GM18907 (cell line): ENCODE data around the gene MALT1.
A peak's percentile ranks its signal among the peaks of the same experiment; 100 is the strongest.
"Not testable (repeated sequence)": the region's sequence is repeated elsewhere in the genome, so short reads cannot be mapped to it uniquely, and the experiment has no call there.

Experiments used
- ATAC-seq: cut with Tn5 transposase; IDR thresholded peaks from one replicate; pipeline ENCODE4 v1.9.1; 2021; ENCODE audit warnings: mild to moderate bottlenecking, moderate library complexity; ENCODE audit not compliant: unreplicated experiment

MALT1 gene

DNA sequence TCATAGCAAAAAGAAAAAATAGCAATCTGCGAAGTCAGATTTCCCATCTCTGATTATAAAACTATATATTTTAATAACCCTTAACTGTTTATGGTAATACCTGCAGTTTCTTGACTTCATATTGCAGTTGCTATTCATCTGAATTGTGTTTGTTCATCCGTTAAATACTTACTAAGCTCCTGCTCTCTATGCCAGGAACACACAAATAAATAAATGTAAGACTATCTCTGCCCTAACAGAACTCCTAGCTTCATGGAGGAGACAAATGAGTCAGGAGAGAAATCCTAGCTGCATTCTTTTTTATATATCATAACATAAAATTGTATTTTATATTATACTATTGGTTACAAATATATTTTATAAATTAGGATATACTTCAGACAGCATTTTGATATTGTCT lies 61.2 kb downstream of the MALT1 start:
- no peak for ATAC-seq

DNA sequence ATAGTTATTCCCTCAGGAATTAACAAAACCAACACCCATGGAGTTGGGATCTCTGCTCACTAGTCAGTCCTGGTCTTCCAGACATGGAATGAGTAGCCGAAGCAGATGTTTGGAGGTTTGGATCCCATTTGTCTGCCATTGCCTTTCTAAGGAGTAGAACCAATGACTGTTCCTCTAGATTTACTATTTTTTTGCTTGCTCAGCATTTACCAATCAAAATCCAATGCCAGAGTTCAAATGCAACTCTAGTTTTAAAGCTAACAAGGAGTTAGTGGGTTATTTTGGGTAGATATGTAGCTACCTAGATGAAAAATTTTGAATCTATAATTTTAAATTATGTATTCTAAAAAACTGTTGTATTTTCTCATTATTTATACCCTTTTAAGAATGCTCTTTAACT lies 62.6 kb downstream of the MALT1 start:
- no peak for ATAC-seq

DNA sequence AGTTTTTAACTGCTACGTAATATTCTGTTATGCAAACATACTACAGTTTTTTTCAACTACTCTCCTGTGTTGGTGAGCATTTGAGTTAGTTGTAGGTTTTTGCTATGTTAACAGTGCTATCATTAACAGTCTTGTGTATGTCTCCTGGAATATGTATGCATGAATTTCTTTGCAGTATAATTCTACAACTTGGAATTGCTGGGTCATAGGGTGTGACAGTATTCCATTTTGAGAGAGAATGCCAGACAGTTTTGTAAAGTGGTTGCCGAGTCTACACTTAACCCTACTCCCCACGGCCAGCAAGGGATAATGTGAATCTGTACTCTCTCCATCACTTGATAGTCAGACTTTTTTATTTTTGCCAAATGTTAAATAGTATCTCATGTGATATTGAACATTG lies 67.1 kb downstream of the MALT1 start:
- no peak for ATAC-seq

DNA sequence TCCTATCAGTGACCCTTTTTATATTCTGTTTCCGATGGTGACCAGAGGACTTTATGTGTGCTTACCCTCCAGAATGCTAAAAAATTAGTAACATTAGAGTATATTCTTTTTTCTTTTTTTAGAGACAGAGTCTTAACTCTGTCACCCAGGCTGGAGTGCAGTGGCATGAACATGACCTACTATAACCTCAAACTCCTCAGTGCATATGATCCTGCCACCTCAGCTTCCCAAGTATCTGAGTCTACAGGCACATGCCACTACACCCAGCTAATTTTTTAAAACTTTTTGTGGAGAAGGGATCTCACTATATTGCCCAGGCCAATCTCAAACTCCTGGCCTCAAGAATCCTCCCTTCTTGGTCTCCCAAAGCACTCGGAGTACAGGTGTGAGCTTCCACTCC lies 74.6 kb downstream of the MALT1 start:
- no peak for ATAC-seq

DNA sequence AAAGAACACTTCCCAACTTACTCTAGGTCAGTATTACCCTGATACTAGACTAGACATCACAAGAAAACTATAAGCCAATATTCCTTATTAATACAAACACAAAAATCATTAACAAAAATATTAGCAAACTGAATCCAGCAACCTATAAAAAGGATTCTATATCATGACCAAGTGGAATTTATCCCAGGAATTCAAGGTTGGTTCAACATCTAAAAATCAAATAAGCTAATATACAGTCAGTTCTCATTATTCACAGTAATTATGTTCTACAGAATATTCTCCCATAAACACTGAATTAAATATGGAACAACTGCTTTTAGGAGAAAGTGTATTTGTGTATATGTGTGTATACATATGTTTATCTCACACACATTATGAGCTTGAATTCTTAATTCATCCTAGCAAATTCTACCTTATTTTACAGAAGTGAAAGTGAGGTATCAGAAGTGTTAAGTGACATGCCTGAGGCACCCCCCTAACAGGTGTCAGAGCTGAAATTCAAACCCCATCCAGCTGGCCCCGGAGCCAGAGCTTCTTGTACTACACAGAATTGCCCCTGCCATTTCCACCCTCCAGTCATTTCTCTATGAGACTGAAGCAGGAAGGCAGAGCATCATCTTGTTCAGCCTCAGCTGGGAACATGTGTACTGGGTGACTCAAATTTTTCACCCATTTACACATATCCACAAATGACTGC lies 77.8 kb downstream of the MALT1 start:
- no peak for ATAC-seq

DNA sequence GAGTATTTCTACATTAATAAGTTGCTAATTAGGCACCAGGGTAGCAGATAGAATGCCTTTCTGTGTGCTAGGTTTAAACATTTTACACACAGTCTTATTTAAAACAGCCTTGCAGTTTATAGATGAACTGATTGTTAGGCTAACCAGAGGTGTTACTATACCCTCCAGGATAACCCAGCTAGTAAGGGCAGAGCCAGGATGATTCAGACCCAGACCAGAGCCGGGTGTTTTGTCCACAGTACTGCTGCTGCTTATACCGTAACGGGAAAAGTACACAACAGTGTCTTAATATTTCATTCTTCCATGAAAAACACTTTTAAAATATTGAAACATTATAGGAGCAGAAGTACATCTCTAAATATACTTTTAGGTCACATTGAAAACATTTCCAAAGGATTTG lies 82.7 kb downstream of the MALT1 start:
- no peak for ATAC-seq

DNA sequence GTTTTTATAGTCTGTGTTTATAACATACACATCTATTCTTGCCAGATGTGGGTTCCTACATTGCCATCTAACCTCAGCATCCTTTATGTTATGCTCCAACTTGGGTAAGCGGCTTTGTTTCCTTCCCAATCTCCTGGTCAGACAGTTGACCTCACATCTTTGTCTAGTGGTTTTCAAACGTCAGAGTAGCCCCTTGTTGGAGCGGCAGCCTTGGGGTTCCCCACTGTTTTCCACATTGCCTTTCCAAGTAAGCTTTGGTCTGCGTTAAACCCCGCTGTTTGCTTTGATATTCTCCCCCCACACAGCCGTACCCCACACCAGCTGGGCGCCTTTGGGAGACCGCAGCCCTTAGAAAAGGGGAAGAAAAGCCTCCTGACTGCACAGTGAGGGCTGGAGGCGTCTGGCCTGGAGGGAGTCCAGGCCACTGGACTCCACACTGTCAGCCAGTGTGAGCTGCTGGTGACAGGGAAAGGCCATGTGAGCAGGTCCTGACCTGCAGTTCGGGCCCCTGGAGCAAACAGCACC lies 83.3 kb downstream of the MALT1 start:
- ATAC-seq, result no peak

DNA sequence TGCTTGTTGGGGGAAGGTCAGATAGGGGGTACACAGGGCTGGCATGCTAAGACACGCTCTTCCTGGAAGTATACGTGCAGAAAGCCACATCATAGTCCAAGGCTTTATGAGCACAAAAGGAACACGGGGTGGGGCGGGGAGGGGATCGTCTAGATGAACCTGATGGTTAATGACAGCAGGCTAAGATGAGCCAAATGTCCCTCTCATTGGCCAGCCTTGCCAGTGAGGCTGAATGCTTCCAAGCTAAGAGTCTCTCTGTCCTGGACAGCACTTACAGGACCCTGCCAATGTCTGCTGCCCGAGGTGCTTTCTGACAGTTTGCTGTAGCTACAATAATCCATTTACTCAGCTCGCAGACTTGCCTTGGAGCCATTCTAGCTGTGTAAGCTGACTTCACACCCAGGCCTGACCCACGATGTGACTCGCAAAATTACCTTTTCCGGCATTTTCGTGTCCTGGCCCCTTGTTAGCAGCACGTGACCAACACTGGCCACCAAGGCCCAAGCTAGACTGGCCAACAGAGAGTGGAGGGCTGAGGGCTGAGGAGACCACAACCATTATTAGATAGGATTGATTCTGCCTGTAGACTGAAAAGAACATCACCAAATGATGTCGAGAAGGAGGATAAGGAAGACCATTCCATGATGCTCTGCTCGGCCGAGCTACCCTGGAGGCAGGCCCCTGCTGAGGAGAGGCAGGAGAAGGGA lies 84.2 kb downstream of the MALT1 start:
- ATAC-seq, result no peak

DNA sequence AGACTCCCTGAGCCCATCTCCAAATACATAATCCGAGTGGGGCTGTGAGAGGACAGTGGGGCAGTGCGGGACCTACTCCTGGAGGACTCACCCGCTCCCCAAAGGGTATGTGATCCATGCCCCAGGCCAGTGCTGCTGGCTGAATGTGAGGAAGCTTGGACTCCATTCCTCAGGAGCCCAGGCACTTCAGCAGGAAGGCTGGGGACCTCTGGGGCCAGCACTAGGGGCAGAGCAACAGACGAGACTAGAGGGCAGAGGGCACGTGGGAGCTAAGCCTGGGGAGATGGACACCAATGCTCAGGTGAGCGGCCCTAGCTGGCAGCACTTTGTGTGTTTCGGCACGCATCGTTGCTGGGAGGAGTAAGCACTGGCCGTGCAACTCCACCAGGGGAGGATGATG lies 84.9 kb downstream of the MALT1 start:
- ATAC-seq, result no peak

DNA sequence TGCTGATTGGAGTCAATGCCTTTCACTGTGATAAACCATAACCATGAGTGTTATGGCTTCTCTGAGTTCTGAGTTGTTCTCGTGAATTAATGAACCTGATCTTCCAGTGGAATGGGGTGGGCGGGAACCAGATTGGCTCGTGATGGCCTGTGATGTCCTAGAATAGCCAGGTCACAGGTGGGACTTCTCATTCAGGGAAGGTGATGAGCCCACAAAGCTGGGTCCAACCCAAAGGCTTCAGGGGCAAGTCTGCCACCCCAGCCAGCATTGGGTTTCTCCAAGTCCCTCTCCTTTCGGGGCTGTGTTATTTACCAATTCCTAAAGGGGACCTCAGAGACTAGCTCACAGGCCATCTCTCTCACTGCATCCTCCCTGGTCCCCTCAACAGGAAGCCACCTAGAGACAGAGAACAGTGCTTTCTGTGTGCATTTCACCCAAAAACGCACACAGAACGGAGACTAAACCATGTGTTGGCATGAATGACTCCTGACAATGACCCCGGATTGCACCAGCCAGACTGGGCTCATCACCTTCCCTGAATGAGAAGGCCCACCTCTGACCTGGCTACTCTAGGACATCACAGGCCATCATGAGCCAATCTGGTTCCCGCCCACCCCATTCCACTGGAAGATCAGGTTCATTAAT lies 85.5 kb downstream of the MALT1 start:
- no peak for ATAC-seq

DNA sequence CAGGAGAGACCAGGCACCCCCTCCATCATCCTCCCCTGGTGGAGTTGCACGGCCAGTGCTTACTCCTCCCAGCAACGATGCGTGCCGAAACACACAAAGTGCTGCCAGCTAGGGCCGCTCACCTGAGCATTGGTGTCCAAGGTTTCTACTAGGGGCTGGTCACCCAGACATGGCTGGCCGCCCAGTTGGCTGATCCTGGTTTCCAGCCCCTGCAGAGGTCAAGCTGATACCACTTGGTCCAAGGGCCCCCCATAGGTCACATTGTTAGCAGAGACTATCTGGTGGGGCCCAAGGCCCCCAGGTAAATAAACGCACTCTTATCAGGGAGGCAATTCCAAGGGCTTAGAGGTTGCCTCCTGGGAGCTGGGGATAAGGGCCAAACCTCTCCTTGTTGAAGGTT lies 86.1 kb downstream of the MALT1 start:
- not testable (repeated sequence) for ATAC-seq

DNA sequence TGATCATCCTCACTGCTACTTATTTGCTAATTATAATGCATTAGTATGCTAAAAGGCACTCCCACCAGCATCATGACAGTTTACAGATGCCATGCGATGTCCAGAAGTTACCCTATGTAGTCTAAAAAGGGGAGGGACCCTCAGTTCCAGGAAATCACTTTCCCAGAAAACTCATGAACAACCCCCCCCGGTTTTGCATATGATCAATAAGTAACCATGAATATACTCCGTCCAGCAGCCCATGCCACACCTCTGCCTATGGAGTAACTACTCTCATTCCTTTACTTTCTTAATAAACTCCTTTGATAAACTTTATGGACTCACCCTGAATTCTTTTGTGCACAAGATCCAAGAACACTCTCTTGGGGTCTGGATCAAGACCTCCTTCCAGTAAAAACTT lies 86.8 kb downstream of the MALT1 start:
- no peak for ATAC-seq

DNA sequence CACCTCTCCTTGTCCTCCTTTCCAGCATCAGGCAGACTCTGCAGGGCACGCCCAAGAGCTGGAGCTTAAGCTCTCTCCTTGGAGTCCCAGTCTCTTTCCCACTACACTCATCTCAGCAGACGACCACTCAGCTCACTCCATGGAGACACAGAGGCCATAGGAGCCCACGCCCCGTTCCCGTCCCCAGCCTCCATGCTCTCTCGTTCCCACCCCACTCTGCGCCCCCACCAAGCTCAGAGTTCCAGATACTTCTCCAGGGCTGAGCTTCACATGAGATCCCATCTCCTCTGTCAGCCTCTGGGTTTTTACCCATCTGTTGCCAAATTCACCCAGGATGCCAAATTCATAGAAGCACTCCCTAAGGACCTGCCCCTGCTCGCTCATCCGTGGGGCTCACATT lies 87.3 kb downstream of the MALT1 start:
- no peak for ATAC-seq

DNA sequence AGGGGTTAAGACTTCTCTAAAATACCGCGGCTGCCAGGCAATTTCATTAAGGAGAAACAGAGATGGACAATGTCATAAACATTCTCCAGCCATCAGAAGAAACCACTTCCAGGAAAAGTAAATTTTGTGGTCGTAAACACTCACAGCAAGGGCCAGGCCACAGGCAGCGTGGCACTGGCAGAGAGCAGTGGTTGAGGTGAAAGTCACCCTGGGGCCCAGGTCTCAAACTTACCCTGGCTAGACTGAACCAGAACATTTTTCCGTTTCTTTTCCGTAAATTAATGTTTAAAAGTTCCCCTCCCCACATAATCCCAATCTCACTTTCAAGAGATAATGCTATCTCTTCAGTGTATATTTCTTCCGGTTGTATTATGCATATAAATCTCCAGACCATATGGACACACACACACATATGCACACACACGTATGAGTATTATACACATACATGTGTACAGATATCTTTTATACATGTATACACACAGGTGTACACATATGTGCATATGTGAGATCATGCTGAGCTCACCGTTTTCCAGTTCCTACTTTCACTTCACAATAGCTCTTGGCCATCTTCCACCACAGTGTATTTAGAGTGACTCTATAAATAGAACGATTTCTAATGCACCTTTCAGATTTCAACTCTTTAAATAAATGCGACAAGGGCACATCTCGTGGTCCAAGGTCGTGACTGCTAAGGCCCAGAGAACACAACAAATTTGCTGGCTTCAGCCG lies 90.1 kb downstream of the MALT1 start:
- ATAC-seq, result peak; percentile 71

DNA sequence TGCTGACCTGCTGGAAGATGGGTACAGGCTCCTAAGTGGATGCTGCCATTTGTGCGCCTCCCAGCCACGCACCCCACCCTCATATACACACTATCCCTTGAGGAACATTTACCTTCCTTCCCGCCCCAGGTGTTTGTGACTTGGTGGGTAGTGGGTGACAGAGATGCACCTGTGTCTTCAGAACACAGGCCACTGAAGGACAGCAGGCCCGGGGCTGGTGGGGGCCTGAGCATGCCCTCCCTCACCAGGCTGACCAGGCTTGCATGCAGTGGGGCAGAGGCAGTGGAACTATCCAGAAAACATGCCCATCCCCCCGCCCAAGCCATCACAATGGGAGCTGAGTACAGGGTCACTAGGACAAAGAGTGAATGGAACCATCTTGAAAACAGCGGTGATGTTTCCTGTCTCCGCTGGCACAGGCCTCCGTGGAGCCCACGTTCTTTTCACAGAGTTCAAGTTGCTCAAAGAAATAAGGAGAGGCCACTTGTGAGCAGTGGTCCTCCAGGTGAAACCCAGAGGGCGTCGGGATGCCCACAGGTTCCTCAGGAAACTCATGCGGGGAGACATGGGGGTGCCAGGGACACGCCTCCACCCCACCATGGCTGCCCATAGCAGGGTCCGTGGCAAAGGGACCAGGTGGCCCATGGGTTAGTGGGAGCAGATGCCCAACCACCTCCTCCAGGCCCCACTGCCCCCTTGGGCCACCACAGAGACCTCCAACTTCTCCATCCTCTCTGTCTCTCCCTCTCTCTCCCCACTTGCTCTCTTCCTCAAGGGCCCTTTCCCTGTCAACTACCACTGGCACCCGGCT lies 90.9 kb downstream of the MALT1 start:
- no peak for ATAC-seq

DNA sequence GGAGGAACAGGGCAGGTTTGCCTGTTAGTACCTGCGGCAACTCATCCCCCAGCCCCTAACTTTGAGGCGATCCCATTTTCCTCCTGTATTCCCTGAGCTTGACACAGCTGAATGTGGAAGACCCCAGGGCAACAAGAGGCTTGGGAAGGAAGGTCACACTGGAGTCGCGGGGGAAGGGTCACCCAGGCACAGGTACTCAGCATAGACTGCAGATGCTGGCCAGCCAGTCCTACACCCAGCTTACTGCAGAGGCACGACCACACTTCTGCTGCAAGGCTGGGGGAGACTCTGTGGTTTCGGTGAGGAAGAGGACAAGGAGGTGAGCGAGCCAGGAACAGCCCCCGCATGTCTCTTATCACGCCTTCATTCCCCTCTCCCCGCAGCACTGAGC lies 91.5 kb downstream of the MALT1 start:
- ATAC-seq, result no peak

DNA sequence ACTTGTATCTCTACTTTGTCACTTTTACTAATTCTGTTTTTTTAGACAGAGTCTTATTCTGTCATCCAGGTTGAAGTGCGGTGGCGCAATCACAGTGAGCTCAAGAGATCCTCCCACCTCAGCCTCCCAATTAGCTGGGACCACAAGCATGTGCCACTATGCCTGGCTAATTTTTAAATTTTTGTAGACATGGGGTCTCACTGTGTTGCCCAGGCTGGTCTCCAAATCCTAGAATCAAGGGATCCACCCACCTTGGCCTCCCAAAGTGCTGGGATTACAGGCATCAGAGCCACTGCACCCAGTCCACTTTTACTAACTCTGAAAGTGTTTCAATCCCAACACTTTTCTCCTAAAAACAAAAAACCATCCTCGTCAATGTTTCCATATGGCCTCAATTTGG lies 94.9 kb downstream of the MALT1 start:
- ATAC-seq, result no peak

DNA sequence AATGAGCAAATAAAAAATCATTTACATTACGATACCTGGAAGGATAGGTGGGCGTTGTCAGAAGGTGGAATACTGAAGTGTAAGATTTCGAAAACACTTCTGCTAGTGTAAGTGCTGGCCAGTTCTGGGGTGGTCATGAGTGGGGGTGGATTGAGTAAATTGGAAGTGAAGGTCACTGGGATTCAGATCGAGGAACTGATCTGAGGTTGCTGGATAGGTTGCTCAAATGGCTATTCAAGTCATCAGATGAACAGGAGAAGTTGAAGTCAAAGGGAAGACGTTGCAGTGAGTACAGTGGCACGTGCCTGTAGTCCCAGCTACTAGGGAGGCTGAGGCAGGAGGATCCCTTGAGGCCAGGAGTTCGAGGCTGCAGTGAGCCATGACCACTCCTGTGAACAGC lies 95.7 kb downstream of the MALT1 start:
- ATAC-seq, result no peak

DNA sequence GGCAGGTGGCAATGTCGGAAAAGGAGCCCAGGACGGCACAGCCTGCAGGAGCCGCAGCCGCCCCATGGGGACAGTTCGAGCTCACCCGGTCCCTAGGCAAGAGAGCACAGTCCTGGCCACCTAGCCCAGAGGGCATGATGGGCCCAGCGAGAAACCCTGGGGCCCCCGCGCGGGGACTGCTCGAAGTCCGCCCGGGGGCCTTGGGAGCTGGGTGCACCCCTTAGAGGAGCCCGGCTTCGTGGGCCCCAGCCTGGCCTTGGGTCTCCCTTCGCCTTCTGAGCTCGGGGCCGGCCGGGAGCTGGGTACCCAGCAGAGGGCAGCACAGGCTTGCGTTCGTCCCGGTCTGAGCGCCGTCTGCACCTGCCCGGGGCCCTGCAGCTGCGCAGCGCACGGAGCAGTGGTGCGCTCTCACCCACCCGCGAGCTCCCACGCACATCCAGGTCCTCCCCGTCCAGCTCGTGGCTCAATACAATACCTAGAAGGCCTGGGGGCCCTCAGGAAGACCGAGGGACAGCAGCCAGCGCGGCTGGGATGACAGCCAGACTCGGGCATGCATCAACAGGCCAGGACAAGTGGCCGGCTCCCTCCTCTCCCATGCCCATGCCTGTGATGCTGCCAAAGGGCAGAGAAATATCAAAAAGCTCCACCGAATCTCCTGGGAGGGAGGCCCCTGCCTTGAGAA lies 97.2 kb downstream of the MALT1 start:
- ATAC-seq, result peak; percentile 75

DNA sequence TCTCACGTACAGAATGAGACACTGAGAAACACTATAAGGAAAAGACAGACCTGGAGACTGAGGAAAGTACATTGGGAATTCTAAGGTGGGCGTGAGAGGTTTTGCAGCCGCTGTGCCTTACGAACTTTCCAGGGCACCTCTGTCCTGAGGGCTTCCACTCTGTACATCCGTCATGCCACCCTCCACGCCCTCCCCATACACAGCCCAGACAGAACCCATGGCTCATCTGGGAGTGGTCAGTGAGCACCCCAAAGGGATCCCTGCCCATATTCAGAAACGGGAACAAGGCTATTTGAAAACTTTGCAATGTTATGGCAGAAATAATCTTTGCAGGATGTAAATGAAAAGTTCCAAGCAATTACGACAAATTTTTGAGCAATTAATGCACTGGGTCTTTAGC lies 98.1 kb downstream of the MALT1 start:
- no peak for ATAC-seq
